Naive B cell (primary cell): ENCODE measurements around the gene TTLL10. TPM values are rescaled to one million over a fixed set of nuclear protein-coding genes. Genes with fewer than 3 reads are reported as not detected.
A peak's percentile ranks its signal among the peaks of the same experiment; 100 is the strongest.

ENCODE experiments used
- ATAC-seq, 2 donors: fragments of 150-1000 bp; cut with Tn5 transposase; 2 replicates each; pipeline ENCODE4 v1.10.0; 2021; ENCODE audit warnings: low read depth in 2 of 2, mild to moderate bottlenecking in 2 of 2, moderate library complexity in 2 of 2
- DNase-seq: peaks from one replicate; pipeline ENCODE4 v3.0.0; 2022
- H3K27ac Mint-ChIP-seq, 6 donors: one replicate each; pipeline ENCODE4 v1.8.0; 2020 to 2022; ENCODE audit warnings: mild to moderate bottlenecking in 6 of 6, mixed read lengths in 6 of 6, moderate library complexity in 5 of 6, inconsistent platforms in 2 of 6
- H3K27me3 Mint-ChIP-seq, 3 donors: one replicate each; pipeline ENCODE4 v1.8.0; 2021 to 2022; ENCODE audit warnings: mixed read lengths in 3 of 3, mild to moderate bottlenecking in 1 of 3
- H3K36me3 Mint-ChIP-seq, 2 donors: one replicate each; pipeline ENCODE4 v1.8.0; 2020 to 2022; ENCODE audit warnings: mixed read lengths in 2 of 2, inconsistent platforms in 1 of 2, mild to moderate bottlenecking in 1 of 2
- H3K4me1 Mint-ChIP-seq, 3 donors: one replicate each; pipeline ENCODE4 v1.8.0; 2020 to 2022; ENCODE audit warnings: mixed read lengths in 3 of 3, inconsistent platforms in 1 of 3, mild to moderate bottlenecking in 1 of 3, moderate library complexity in 1 of 3
- H3K4me3 Mint-ChIP-seq, 8 donors: one replicate each; pipeline ENCODE4 v1.8.0; 2020 to 2022; ENCODE audit warnings: mild to moderate bottlenecking in 8 of 8, mixed read lengths in 8 of 8, moderate library complexity in 8 of 8, inconsistent platforms in 2 of 8
- H3K9me3 Mint-ChIP-seq, 7 donors: one replicate each; pipeline ENCODE4 v1.8.0; 2020 to 2022; ENCODE audit warnings: mixed read lengths in 7 of 7, mild to moderate bottlenecking in 5 of 7, inconsistent platforms in 2 of 7, moderate library complexity in 1 of 7
- polyA plus RNA-seq, 6 donors: library from polyadenylated mRNA; unstranded; fragments of 300-500 nt; fragmentation: Illumina TruSeq; gene quantifications; one replicate each; pipeline ENCODE4 v1.2.3, GENCODE V29; 2021; ENCODE audit warnings: low read depth in 6 of 6

Gene TTLL10
- polyA plus RNA-seq, 6 donors from 2014 or later = not detected

GRCh38 chr1:1215881-1216605 is 42.4 kb downstream of the TTLL10 start:
- Mint-ChIP-seq H3K4me1 (peaks cover 7 to 24% (median 23%) of the 10 kb centered on the region in 3 donors), H3K9me3 (no peaks in the 10 kb centered on the region), H3K27me3 (peaks cover 0 to 4% (median 0%) of the 10 kb centered on the region in 3 donors), H3K36me3 (no peaks in the 10 kb centered on the region), H3K27ac (peak overlapping the region in 3 of 6 donors; percentile 22 to 82 (median 77)), H3K4me3 (no peak overlapping the region)
- DNase-seq (no peak), ATAC-seq (no peak)

- Mint-ChIP-seq H3K36me3 (no peaks in the 10 kb centered on the region), H3K27ac (peak overlapping the region in 4 of 6 donors; percentile 69 to 87 (median 80)), H3K27me3 (no peaks in the 10 kb centered on the region), H3K4me1 (peaks cover 7 to 23% (median 21%) of the 10 kb centered on the region in 3 donors), H3K4me3 (peak overlapping the region in 1 of 8 donors; percentile 62), H3K9me3 (no peaks in the 10 kb centered on the region)
- no peak for DNase-seq
- no peak for ATAC-seq
These were observed 43.3 kb downstream of the TTLL10 start for GRCh38 chr1:1216770-1217620.

GRCh38 chr1:1217621-1218523 is 44.2 kb downstream of the TTLL10 start:
- no peaks in the 10 kb centered on the region for H3K27me3 Mint-ChIP-seq
- H3K4me3 Mint-ChIP-seq = no peak overlapping the region
- no peaks in the 10 kb centered on the region for H3K9me3 Mint-ChIP-seq
- H3K27ac Mint-ChIP-seq = peak overlapping the region in 2 of 6 donors; percentile 9 to 69
- ATAC-seq (peak in 1 of 2 donors; percentile 12), DNase-seq (no peak)
- peaks cover 0 to 2% of the 10 kb centered on the region in 2 donors for H3K36me3 Mint-ChIP-seq
- peaks cover 7 to 25% (median 24%) of the 10 kb centered on the region in 3 donors for H3K4me1 Mint-ChIP-seq

DNA sequence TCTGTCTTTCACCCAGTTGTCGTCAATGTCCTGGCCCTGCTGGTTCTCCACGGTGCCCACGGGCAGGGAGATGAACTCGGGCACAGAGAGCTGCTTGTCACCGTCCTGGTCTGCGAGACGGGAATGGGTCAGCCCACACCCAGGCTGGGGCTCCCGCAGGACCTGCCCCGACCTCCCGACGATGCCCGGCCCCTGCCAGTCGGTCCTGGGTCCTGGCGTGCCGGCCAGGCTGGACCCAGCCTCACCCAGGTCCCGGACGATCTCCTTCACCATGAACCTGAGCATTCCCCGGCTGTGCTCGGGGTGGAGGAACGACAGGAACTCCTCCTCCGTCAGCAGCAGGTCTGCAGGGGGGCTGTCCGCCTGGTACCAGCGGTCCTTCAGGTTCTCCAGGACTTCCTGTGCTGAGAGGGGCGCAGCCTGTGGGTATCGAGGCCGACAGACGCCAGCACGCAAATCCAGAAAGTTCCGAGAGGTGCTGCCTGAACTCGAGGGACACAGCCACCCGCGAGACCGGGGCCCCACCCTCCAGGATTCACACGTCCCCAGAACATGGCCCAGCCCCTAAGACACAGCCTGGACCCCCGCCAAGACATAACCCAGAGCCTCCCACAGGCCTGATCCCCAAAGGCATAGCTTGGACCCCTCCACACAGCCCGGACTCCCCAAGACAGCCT is 45.0 kb downstream of the TTLL10 start:
- no peak overlapping the region for H3K27ac Mint-ChIP-seq

GRCh38 chr1:1219341-1219740 is 45.7 kb downstream of the TTLL10 start:
- H3K4me3 Mint-ChIP-seq = no peak overlapping the region
- peaks cover 7 to 31% (median 21%) of the 10 kb centered on the region in 3 donors for H3K4me1 Mint-ChIP-seq
- no peaks in the 10 kb centered on the region for H3K9me3 Mint-ChIP-seq
- H3K27ac Mint-ChIP-seq = peak overlapping the region in 1 of 6 donors; percentile 57
- H3K27me3 Mint-ChIP-seq = no peaks in the 10 kb centered on the region
- ATAC-seq (no peak), DNase-seq (no peak)
- H3K36me3 Mint-ChIP-seq = peaks cover 0 to 8% of the 10 kb centered on the region in 2 donors

More for the DNA sequence above, 45.0 kb downstream of the TTLL10 start:
- Mint-ChIP-seq H3K9me3 (no peaks in the 10 kb centered on the region), H3K4me3 (no peak overlapping the region), H3K27me3 (no peaks in the 10 kb centered on the region), H3K4me1 (peaks cover 7 to 30% (median 24%) of the 10 kb centered on the region in 3 donors), H3K36me3 (peaks cover 0 to 8% of the 10 kb centered on the region in 2 donors)
- ATAC-seq (no peak), DNase-seq (no peak)

GRCh38 chr1:1220197-1220596 is 46.5 kb downstream of the TTLL10 start:
- Mint-ChIP-seq H3K27ac (no peak overlapping the region), H3K4me3 (peak overlapping the region in 1 of 8 donors; percentile 21), H3K9me3 (no peaks in the 10 kb centered on the region), H3K4me1 (peaks cover 10 to 28% (median 12%) of the 10 kb centered on the region in 3 donors), H3K36me3 (peaks cover 0 to 8% of the 10 kb centered on the region in 2 donors), H3K27me3 (no peaks in the 10 kb centered on the region)
- DNase-seq (no peak), ATAC-seq (no peak)

DNA sequence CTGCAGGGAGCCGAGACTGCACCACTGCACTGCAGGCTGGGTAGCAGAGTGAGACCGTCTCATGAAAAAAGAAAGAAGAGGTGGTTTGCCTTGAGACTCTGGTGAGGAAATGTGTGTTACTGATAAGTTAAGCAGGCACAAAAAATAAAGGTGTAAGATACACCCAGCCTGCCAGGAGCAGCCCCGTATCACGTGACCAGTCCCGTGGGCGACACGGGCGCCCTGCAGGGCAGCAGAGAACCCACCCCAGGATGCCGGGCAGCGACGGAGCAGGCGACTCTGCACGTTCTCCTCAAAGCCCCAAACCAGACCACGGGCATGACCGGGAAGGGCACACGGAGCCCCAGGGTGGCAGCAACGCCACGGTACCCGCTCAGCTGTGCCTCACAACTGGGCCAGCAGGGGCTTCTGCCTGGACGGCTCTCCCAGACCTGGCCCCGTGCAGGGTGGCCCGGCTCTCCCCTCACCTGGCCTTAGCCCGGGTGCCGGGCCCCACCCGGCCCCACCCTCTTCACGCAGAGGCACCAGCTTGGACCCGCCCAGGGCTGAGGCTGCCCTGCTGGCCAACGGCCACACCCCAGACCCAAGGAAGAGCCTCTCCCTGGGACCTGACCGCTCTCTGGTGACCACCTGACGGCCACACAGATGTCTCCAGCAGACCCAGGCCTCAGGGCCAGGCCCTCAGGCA is 48.4 kb downstream of the TTLL10 start:
- ATAC-seq = no peak
- Mint-ChIP-seq H3K36me3 (peaks cover 0 to 8% of the 10 kb centered on the region in 2 donors), H3K4me3 (no peak overlapping the region), H3K27me3 (no peaks in the 10 kb centered on the region), H3K9me3 (no peaks in the 10 kb centered on the region), H3K4me1 (peaks cover 10 to 25% (median 12%) of the 10 kb centered on the region in 3 donors), H3K27ac (no peak overlapping the region)
- DNase-seq = no peak

DNA sequence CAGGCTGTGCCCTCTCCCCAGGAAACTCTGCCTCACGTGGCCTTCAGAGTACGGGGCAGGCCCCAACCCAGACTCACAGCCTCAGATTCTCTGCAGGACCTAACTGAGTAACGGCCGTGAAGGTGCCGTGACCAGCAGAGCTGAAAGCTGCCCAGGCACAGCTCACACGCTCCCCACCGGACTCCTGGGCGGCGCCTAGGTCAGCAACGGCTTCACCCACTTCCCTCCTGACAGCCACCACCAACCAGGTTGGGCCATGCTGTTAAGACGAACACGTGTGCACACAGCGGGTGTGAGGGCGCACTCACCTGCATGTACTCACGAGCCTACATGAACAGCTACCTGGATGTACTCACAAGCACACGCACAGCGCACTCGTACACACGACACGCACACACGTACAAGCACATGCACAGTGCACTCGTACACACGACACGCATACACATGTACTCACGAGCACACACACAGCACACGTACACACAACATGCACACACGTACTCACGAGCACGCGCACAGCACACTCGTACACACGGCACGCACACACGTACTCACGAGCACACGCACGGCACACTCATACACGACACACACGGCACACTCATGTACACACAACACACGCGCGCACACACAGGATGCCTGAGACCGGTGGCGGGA is 49.0 kb downstream of the TTLL10 start:
- H3K36me3 Mint-ChIP-seq = peaks cover 0 to 8% of the 10 kb centered on the region in 2 donors
- H3K4me3 Mint-ChIP-seq = no peak overlapping the region
- H3K9me3 Mint-ChIP-seq = no peaks in the 10 kb centered on the region
- no peaks in the 10 kb centered on the region for H3K27me3 Mint-ChIP-seq
- peaks cover 10 to 25% (median 12%) of the 10 kb centered on the region in 3 donors for H3K4me1 Mint-ChIP-seq
- DNase-seq = no peak
- peak overlapping the region in 2 of 6 donors; percentile 65 to 95 for H3K27ac Mint-ChIP-seq
- ATAC-seq = no peak

DNA sequence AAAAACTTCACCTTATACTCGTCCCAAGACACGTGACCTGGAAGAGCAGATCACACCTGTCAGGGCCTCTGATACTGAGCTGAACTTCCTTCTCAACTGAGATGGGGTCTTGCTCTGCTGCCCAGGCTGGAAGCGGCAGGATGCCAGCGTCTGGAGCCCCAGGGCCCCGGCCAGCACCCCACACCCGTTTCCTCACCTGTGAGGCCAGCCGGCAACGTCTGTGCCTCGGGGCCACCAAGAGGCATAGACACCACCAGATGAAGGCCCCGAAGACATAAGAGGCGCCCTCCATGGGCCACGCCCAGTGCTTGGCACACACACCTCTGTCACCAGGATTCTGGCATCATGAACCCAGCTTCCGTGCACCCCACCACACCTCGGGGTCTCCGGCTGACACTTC is 49.6 kb downstream of the TTLL10 start:
- Mint-ChIP-seq H3K27ac (peak overlapping the region in 1 of 6 donors; percentile 95), H3K4me1 (peaks cover 10 to 25% (median 10%) of the 10 kb centered on the region in 3 donors), H3K36me3 (peaks cover 0 to 8% of the 10 kb centered on the region in 2 donors), H3K9me3 (no peaks in the 10 kb centered on the region), H3K4me3 (no peak overlapping the region), H3K27me3 (no peaks in the 10 kb centered on the region)
- ATAC-seq (no peak), DNase-seq (no peak)

DNA sequence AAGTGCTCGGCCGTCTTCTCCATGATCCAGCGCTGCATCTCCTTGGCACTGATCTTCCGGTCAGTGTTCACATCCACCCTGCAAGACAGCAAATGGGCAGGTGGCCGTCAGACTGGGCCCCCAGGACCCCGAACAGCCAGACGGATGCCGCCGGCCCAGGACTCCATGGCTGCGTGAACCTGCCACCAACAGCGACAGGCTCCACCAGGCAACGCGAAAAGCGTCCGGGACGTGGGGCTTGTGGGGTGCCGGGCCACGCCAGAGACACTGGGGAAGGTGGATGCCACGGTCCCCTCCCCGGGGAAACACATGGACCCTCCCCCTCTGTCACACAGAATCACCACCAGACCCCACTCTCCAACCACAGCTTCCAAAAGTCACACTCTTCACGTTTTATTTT is 50.2 kb downstream of the TTLL10 start:
- Mint-ChIP-seq H3K27ac (no peak overlapping the region), H3K27me3 (no peaks in the 10 kb centered on the region), H3K9me3 (no peaks in the 10 kb centered on the region), H3K36me3 (peaks cover 0 to 8% of the 10 kb centered on the region in 2 donors), H3K4me1 (peaks cover 8 to 25% (median 10%) of the 10 kb centered on the region in 3 donors), H3K4me3 (no peak overlapping the region)
- no peak for ATAC-seq
- no peak for DNase-seq

- Mint-ChIP-seq H3K27ac (peak overlapping the region in 1 of 6 donors; percentile 15), H3K27me3 (no peaks in the 10 kb centered on the region), H3K36me3 (peaks cover 0 to 8% of the 10 kb centered on the region in 2 donors), H3K9me3 (no peaks in the 10 kb centered on the region), H3K4me3 (peak overlapping the region in 1 of 8 donors; percentile 41), H3K4me1 (peaks cover 16 to 37% (median 16%) of the 10 kb centered on the region in 3 donors)
- DNase-seq (no peak), ATAC-seq (no peak)
These were observed 51.7 kb downstream of the TTLL10 start for GRCh38 chr1:1225238-1225845.
